ENCODE results near the gene WDR1. TPM values are rescaled to one million over a fixed set of nuclear protein-coding genes. Genes with fewer than 3 reads are reported as not detected.

WDR1 gene
- 100 to 1,000 TPM; 197 to 198 TPM for total RNA-seq
- polyA plus RNA-seq (2013, experiment 1 of 2): 235 TPM
- 252 TPM for polyA plus RNA-seq (2013, experiment 2 of 2)
- total RNA-seq: 271 to 615 (median 438) reads per million in 172 experiments

GRCh38 chr4:10116569-10117358 is at the start of gene WDR1:
TSS of gene WDR1 (minus strand) at chr4:10116799. CDS start at chr4:10116666, 133 bp downstream.
- no peaks in the 10 kb centered on the region for H3K9me3 ChIP-seq (ENCODE audit: control insufficient read depth in 1 of 2, insufficient read depth in 1 of 2, low read length in 2 of 2)
- Mint-ChIP-seq H3K4me1 (ENCODE audit: low read depth) (peaks cover 91% of the 10 kb centered on the region), H3K27me3 (no peaks in the 10 kb centered on the region), H3K27ac (peak within 1 kb of the TSS; percentile 99), H3K4me3 (peak within 1 kb of the TSS; percentile 99), H3K36me3 (ENCODE audit: low read depth) (peaks cover 55% of the 10 kb centered on the region), H3K9me3 (no peaks in the 10 kb centered on the region)
- peak; percentile 64 for ATAC-seq (ENCODE audit: poor library complexity)
- TF ChIP-seq CTCF (IDR thresholded peaks at IDR 0.05): no peak
- peaks cover 85% of the 10 kb centered on the region for H3K4me1 ChIP-seq (ENCODE audit: insufficient read depth, low read length)
- ChIA-PET POLR2A (interaction anchor here (0.6 to 5.3 kb wide), 31 partner anchors 8 to 1355 kb away, joined by 3 to 126 read pairs (median 5); partner anchors contain the start of gene ZNF518B), CTCF (interaction anchor here (0.9 to 3.1 kb wide), 6 partner anchors 10 to 345 kb away, joined by 3 to 8 read pairs (median 6); no protein-coding TSS in a partner anchor)
- H3K4me3 ChIP-seq (ENCODE audit: low read length): peak within 1 kb of the TSS; percentile 90
- no peaks in the 10 kb centered on the region for H3K27me3 ChIP-seq (ENCODE audit: control insufficient read depth in 1 of 2, insufficient read depth in 2 of 2, low read length in 2 of 2)
- intact Hi-C loops (cut with DNase I, micrococcal nuclease): loop anchor here (1.0 to 10.0 kb wide), 4 partner anchors 17 to 422 kb away; no protein-coding TSS in a partner anchor
- H3K36me3 ChIP-seq (ENCODE audit: insufficient read depth, low read length): peaks cover 40% of the 10 kb centered on the region
- H3K27ac ChIP-seq (ENCODE audit: low read depth in 1 of 2, low read length in 2 of 2): peak within 1 kb of the TSS; percentile 96 to 98
- DNase-seq: peak; percentile 82 to 98 (median 92)

GRCh38 chr4:10164877-10165283 is 48.3 kb upstream of the WDR1 start:
- CTCF ChIA-PET: no interaction called here
- Histone ChIP-seq H3K4me1 (ENCODE audit: insufficient read depth, low read length) (peaks cover 32% of the 10 kb centered on the region), H3K27ac (ENCODE audit: low read depth in 1 of 2, low read length in 2 of 2) (no peak overlapping the region), H3K27me3 (ENCODE audit: control insufficient read depth in 1 of 2, insufficient read depth in 2 of 2, low read length in 2 of 2) (no peaks in the 10 kb centered on the region), H3K4me3 (ENCODE audit: low read length) (no peak overlapping the region), H3K9me3 (ENCODE audit: control insufficient read depth in 1 of 2, insufficient read depth in 1 of 2, low read length in 2 of 2) (no peaks in the 10 kb centered on the region), H3K36me3 (ENCODE audit: insufficient read depth, low read length) (no peaks in the 10 kb centered on the region)
- H3K9me3 Mint-ChIP-seq: no peaks in the 10 kb centered on the region
- no peaks in the 10 kb centered on the region for H3K36me3 Mint-ChIP-seq (ENCODE audit: low read depth)
- no peak overlapping the region for H3K27ac Mint-ChIP-seq
- intact Hi-C loops (cut with DNase I, micrococcal nuclease): loop anchor here (5.0 to 10.0 kb wide), 2 partner anchors 222 to 240 kb away; no protein-coding TSS in a partner anchor
- TF ChIP-seq CTCF (IDR thresholded peaks at IDR 0.05): peak; percentile 61
- DNase-seq (peak in 1 of 14 experiments; percentile 19), ATAC-seq (ENCODE audit: poor library complexity) (no peak)
- no peak overlapping the region for H3K4me3 Mint-ChIP-seq
- no peaks in the 10 kb centered on the region for H3K27me3 Mint-ChIP-seq
- H3K4me1 Mint-ChIP-seq (ENCODE audit: low read depth): peaks cover 21% of the 10 kb centered on the region
- POLR2A ChIA-PET: interaction anchor here (2.1 kb wide), 1 partner anchor 47 kb away, joined by 13 read pairs; the partner anchor contains the start of gene WDR1

GRCh38 chr4:10163296-10163695 is 46.7 kb upstream of the WDR1 start:
- no peak for ATAC-seq (ENCODE audit: poor library complexity)
- H3K27me3 Mint-ChIP-seq: no peaks in the 10 kb centered on the region
- CTCF ChIA-PET: no interaction called here
- DNase-seq: no peak
- no peak overlapping the region for H3K27ac Mint-ChIP-seq
- no peak overlapping the region for H3K4me3 Mint-ChIP-seq
- intact Hi-C loops (cut with DNase I, micrococcal nuclease): loop anchor here (2.0 to 10.0 kb wide), 2 partner anchors 242 to 374 kb away; no protein-coding TSS in a partner anchor
- Histone ChIP-seq H3K27me3 (ENCODE audit: control insufficient read depth in 1 of 2, insufficient read depth in 2 of 2, low read length in 2 of 2) (no peaks in the 10 kb centered on the region), H3K36me3 (ENCODE audit: insufficient read depth, low read length) (no peaks in the 10 kb centered on the region), H3K9me3 (ENCODE audit: control insufficient read depth in 1 of 2, insufficient read depth in 1 of 2, low read length in 2 of 2) (no peaks in the 10 kb centered on the region), H3K27ac (ENCODE audit: low read depth in 1 of 2, low read length in 2 of 2) (no peak overlapping the region), H3K4me3 (ENCODE audit: low read length) (no peak overlapping the region), H3K4me1 (ENCODE audit: insufficient read depth, low read length) (peaks cover 33% of the 10 kb centered on the region)
- H3K4me1 Mint-ChIP-seq (ENCODE audit: low read depth): peaks cover 25% of the 10 kb centered on the region
- no peaks in the 10 kb centered on the region for H3K9me3 Mint-ChIP-seq
- no peak for TF ChIP-seq CTCF (IDR thresholded peaks at IDR 0.05)
- no peaks in the 10 kb centered on the region for H3K36me3 Mint-ChIP-seq (ENCODE audit: low read depth)
- POLR2A ChIA-PET: no interaction called here

Measured in CD4-positive, alpha-beta T cell (primary cell).